ENCODE data around the gene RGS14.
"Not testable (repeated sequence)": the region's sequence is repeated elsewhere in the genome, so short reads cannot be mapped to it uniquely, and the experiment has no call there.

RGS14 gene

GRCh38 chr5:177372034-177372896 is 14.5 kb downstream of the RGS14 start:
- DNase-seq (ENCODE audit: low read depth): no peak
- no peak overlapping the region for H3K4me3 ChIP-seq (ENCODE audit: low read depth, low read length)

- no peak for DNase-seq (ENCODE audit: low read depth)
- H3K4me3 ChIP-seq (ENCODE audit: low read depth, low read length): no peak overlapping the region
These were observed 15.2 kb downstream of the RGS14 start for GRCh38 chr5:177372910-177373309.

GRCh38 chr5:177373806-177374205 is 16.1 kb downstream of the RGS14 start:
- no peak for DNase-seq (ENCODE audit: low read depth)
- H3K4me3 ChIP-seq (ENCODE audit: low read depth, low read length): no peak overlapping the region

- no peak for DNase-seq (ENCODE audit: low read depth)
- no peak overlapping the region for H3K4me3 ChIP-seq (ENCODE audit: low read depth, low read length)
These were observed 16.5 kb downstream of the RGS14 start for GRCh38 chr5:177374211-177374610.

GRCh38 chr5:177375516-177375915 is 17.8 kb downstream of the RGS14 start:
- not testable (repeated sequence) for DNase-seq (ENCODE audit: low read depth); H3K4me3 ChIP-seq (ENCODE audit: low read depth, low read length)

- H3K4me3 ChIP-seq (ENCODE audit: low read depth, low read length): no peak overlapping the region
- DNase-seq (ENCODE audit: low read depth): no peak
These were observed 18.4 kb downstream of the RGS14 start for GRCh38 chr5:177376107-177376506.

- DNase-seq (ENCODE audit: low read depth): no peak
- H3K4me3 ChIP-seq (ENCODE audit: low read depth, low read length): no peak overlapping the region
These were observed 20.4 kb downstream of the RGS14 start for GRCh38 chr5:177377851-177378776.

- DNase-seq (ENCODE audit: low read depth): peak; percentile 66
- H3K4me3 ChIP-seq (ENCODE audit: low read depth, low read length): no peak overlapping the region
These were observed 21.5 kb downstream of the RGS14 start for GRCh38 chr5:177378884-177379883.

GRCh38 chr5:177380805-177381126 is 23.0 kb downstream of the RGS14 start:
- no peak for DNase-seq (ENCODE audit: low read depth)
- H3K4me3 ChIP-seq (ENCODE audit: low read depth, low read length): no peak overlapping the region

- no peak overlapping the region for H3K4me3 ChIP-seq (ENCODE audit: low read depth, low read length)
- no peak for DNase-seq (ENCODE audit: low read depth)
These were observed 24.8 kb downstream of the RGS14 start for GRCh38 chr5:177382423-177383029.

GRCh38 chr5:177383181-177383580 is 25.5 kb downstream of the RGS14 start:
- H3K4me3 ChIP-seq (ENCODE audit: low read depth, low read length): no peak overlapping the region
- DNase-seq (ENCODE audit: low read depth): no peak

GRCh38 chr5:177384134-177384533 is 26.4 kb downstream of the RGS14 start, which contains the start of gene SLC34A1:
Gene SLC34A1 (plus strand): TSS chr5:177384434. CDS start chr5:177385742, 1,308 bp downstream.
- H3K4me3 ChIP-seq (ENCODE audit: low read depth, low read length): no peak within 1 kb of the TSS
- DNase-seq (ENCODE audit: low read depth): no peak

- no peak overlapping the region for H3K4me3 ChIP-seq (ENCODE audit: low read depth, low read length)
- DNase-seq (ENCODE audit: low read depth): no peak
These were observed 28.0 kb downstream of the RGS14 start for GRCh38 chr5:177385720-177386119.

- DNase-seq (ENCODE audit: low read depth): no peak
- H3K4me3 ChIP-seq (ENCODE audit: low read depth, low read length): no peak overlapping the region
These were observed 28.8 kb downstream of the RGS14 start for GRCh38 chr5:177386542-177386941.

- no peak for DNase-seq (ENCODE audit: low read depth)
- H3K4me3 ChIP-seq (ENCODE audit: low read depth, low read length): no peak overlapping the region
These were observed 29.7 kb downstream of the RGS14 start for GRCh38 chr5:177387405-177387804.

- no peak overlapping the region for H3K4me3 ChIP-seq (ENCODE audit: low read depth, low read length)
- no peak for DNase-seq (ENCODE audit: low read depth)
These were observed 30.9 kb downstream of the RGS14 start for GRCh38 chr5:177388521-177389052.

GRCh38 chr5:177389241-177390169 is 31.8 kb downstream of the RGS14 start:
- DNase-seq (ENCODE audit: low read depth): peak; percentile 75
- peak overlapping the region; percentile 3 for H3K4me3 ChIP-seq (ENCODE audit: low read depth, low read length)
